Measurements from ENCODE around the gene HOXB2. TPM values are rescaled to one million over a fixed set of nuclear protein-coding genes. Genes with fewer than 3 reads are reported as not detected.

HOXB2 gene
- total RNA-seq, 2 experiments from 2014 or later, result not detected

DNA sequence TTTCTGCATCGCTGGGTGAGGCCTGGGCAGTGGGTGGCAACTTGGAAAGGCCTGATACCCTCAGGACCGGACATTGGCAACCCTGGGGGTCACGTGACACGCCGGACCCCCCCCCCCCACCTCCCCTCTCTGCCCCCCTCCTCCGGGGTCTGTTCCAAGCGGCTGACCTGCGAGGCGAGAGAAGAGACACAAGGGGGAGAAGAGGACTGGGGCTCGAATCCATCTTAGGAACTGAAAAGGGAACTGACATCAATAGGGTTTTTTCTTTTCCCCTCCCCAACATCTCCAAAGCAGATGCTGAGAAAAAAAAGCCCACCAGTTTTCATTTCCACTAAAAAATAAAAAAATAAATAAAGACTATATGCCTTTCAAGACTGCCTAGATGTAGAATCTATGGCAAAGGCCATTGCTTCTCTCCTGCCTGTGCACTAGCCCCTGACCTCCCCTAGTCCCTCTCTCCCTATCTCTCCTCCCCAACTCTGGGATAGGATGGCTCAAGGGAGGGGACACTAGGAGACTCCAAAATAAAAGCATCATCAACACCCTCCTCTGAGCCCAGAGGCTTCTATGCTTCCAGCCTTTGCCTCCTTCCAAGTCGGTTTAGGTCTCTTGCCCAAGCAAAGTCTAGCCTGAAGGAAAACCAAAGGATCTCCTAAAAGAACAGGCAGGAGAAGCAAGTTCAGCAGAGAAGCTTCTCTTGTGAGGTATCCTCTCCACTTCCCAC, 7.7 kb upstream of the HOXB2 start:
- BruUV-seq (replicated peaks), result no TSS peak
- H3K4me3 ChIP-seq (ENCODE audit: low read depth, low read length, poor library complexity, severe bottlenecking), result no peak overlapping the region
- H3K36me3 ChIP-seq (ENCODE audit: insufficient read depth, low read length), result peaks cover 12% of the 10 kb centered on the region; the same call in 1 of the 2 replicates
- no peak overlapping the region for H3K27ac ChIP-seq (ENCODE audit: low read depth, low read length, poor library complexity, severe bottlenecking)
- H3K4me1 ChIP-seq (ENCODE audit: insufficient read depth, low read length, poor library complexity, severe bottlenecking), result no peaks in the 10 kb centered on the region
- ChIA-PET POLR2A (no interaction called here), CTCF (ENCODE audit: unreplicated experiment) (no interaction called here)
- intact Hi-C loops (cut with micrococcal nuclease; ENCODE audit: unreplicated experiment), result no loop called here
- H4K20me1 ChIP-seq (ENCODE audit: insufficient read depth, low read length), result no peaks in the 10 kb centered on the region
- no peaks in the 10 kb centered on the region for H3K9me2 ChIP-seq (ENCODE audit: insufficient read depth, low read length)
- TF ChIP-seq, protein P1, sequence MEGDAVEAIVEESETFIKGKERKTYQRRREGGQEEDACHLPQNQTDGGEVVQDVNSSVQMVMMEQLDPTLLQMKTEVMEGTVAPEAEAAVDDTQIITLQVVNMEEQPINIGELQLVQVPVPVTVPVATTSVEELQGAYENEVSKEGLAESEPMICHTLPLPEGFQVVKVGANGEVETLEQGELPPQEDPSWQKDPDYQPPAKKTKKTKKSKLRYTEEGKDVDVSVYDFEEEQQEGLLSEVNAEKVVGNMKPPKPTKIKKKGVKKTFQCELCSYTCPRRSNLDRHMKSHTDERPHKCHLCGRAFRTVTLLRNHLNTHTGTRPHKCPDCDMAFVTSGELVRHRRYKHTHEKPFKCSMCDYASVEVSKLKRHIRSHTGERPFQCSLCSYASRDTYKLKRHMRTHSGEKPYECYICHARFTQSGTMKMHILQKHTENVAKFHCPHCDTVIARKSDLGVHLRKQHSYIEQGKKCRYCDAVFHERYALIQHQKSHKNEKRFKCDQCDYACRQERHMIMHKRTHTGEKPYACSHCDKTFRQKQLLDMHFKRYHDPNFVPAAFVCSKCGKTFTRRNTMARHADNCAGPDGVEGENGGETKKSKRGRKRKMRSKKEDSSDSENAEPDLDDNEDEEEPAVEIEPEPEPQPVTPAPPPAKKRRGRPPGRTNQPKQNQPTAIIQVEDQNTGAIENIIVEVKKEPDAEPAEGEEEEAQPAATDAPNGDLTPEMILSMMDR (conservative IDR thresholded peaks at IDR 0.05; ENCODE audit: low read length), result no peak
- no peak for TF ChIP-seq EZH2phosphoT487 (IDR thresholded peaks at IDR 0.05; ENCODE audit: borderline replicate concordance, low read depth, low read length)
- DNase-seq (ENCODE audit: low spot score), result no peak
- no peak overlapping the region for H2AFZ ChIP-seq (ENCODE audit: low read length)
- H3K4me2 ChIP-seq (ENCODE audit: low read length), result no peak overlapping the region
- H3K9me3 ChIP-seq (ENCODE audit: low read length), result no peaks in the 10 kb centered on the region
- H3K79me2 ChIP-seq (ENCODE audit: insufficient read depth, low read depth, low read length), result no peaks in the 10 kb centered on the region

DNA sequence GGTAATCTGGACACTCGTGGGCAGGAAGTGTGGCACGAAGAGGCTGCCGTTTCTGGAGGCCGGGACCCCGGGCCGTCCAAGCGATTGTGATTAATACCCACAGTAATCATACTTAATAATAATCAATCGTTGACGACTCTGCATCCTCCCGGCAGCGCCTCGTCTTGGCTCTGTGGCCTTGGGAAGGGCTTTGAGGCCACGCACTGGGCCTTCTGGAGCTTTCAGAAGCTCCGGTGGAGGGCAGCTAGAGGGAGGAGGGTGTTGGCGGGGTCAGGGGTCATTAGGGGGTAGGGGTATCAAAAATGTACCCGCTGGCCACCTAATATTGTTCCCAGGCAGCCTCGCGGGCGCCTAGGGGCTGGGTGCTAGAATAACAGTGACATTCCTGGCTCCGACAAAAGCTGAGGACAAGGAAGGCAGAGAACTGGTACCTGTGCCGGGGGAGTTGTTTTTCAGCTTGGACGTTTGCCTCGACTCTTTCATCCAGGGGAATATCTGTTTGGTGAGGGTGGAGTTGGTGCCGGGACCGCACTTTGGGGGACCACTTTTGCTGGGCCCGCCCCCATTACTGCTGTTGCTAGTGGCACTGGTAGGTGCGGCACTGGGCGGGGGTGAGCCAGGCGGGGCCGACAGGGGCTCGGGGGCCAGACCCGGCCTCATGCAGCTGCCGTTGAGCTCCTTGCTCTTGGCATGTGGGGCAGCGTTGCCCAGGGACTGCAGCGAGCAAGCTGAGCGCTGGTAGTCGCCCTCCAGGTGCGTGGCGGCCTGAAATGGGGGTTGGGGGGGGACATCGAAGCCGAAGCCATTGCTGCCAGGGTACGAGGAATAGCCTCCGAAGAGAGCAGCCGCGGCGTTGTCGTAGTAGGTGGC, 6.9 kb upstream of the HOXB2 start:
- no peak for DNase-seq (ENCODE audit: low spot score)
- ChIA-PET POLR2A (no interaction called here), CTCF (ENCODE audit: unreplicated experiment) (no interaction called here)
- Histone ChIP-seq H4K20me1 (ENCODE audit: insufficient read depth, low read length) (no peaks in the 10 kb centered on the region), H2AFZ (ENCODE audit: low read length) (no peak overlapping the region), H3K4me1 (ENCODE audit: insufficient read depth, low read length, poor library complexity, severe bottlenecking) (no peaks in the 10 kb centered on the region), H3K27ac (ENCODE audit: low read depth, low read length, poor library complexity, severe bottlenecking) (no peak overlapping the region), H3K36me3 (ENCODE audit: insufficient read depth, low read length) (peaks cover 12% of the 10 kb centered on the region; the same call in 1 of the 2 replicates), H3K4me3 (ENCODE audit: low read depth, low read length, poor library complexity, severe bottlenecking) (no peak overlapping the region), H3K4me2 (ENCODE audit: low read length) (no peak overlapping the region), H3K79me2 (ENCODE audit: insufficient read depth, low read depth, low read length) (no peaks in the 10 kb centered on the region), H3K9me3 (ENCODE audit: low read length) (no peaks in the 10 kb centered on the region), H3K9me2 (ENCODE audit: insufficient read depth, low read length) (no peaks in the 10 kb centered on the region)
- no TSS peak for BruUV-seq (replicated peaks)
- intact Hi-C loops (cut with micrococcal nuclease; ENCODE audit: unreplicated experiment), result no loop called here
- TF ChIP-seq EZH2phosphoT487 (IDR thresholded peaks at IDR 0.05; ENCODE audit: borderline replicate concordance, low read depth, low read length), result no peak
- TF ChIP-seq, protein P1 (conservative IDR thresholded peaks at IDR 0.05; ENCODE audit: low read length), result no peak

DNA sequence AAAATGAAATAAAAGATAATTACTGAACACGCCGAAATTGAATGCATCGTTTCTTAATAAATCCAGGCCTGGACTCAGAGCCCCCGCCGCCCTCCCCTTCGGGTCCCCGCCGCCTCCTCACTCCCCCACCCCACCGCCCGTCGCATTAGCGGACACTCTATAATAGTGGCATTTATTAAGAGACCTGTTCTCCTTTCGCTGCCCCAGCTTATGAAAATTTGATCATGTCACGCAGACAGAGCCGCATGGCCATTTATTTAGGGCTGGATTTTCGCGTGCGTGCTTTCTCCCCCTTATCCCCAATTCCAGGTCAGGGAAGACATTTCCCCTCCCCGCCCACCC, 6.3 kb upstream of the HOXB2 start:
- H3K4me1 ChIP-seq (ENCODE audit: insufficient read depth, low read length, poor library complexity, severe bottlenecking), result no peaks in the 10 kb centered on the region
- no peak overlapping the region for H3K27ac ChIP-seq (ENCODE audit: low read depth, low read length, poor library complexity, severe bottlenecking)
- POLR2A ChIA-PET, result no interaction called here

More for the DNA sequence above, 6.3 kb upstream of the HOXB2 start:
- Histone ChIP-seq H3K9me2 (ENCODE audit: insufficient read depth, low read length) (no peaks in the 10 kb centered on the region), H3K79me2 (ENCODE audit: insufficient read depth, low read depth, low read length) (no peaks in the 10 kb centered on the region), H3K4me2 (ENCODE audit: low read length) (no peak overlapping the region), H3K9me3 (ENCODE audit: low read length) (no peaks in the 10 kb centered on the region), H2AFZ (ENCODE audit: low read length) (no peak overlapping the region), H4K20me1 (ENCODE audit: insufficient read depth, low read length) (no peaks in the 10 kb centered on the region), H3K4me3 (ENCODE audit: low read depth, low read length, poor library complexity, severe bottlenecking) (no peak overlapping the region), H3K36me3 (ENCODE audit: insufficient read depth, low read length) (peaks cover 12% of the 10 kb centered on the region; the same call in 1 of the 2 replicates)
- no peak for TF ChIP-seq EZH2phosphoT487 (IDR thresholded peaks at IDR 0.05; ENCODE audit: borderline replicate concordance, low read depth, low read length)
- TF ChIP-seq, protein P1 (conservative IDR thresholded peaks at IDR 0.05; ENCODE audit: low read length), result no peak
- no peak for DNase-seq (ENCODE audit: low spot score)
- intact Hi-C loops (cut with micrococcal nuclease; ENCODE audit: unreplicated experiment), result no loop called here
- BruUV-seq (replicated peaks), result no TSS peak
- CTCF ChIA-PET (ENCODE audit: unreplicated experiment), result no interaction called here
